ENCODE data around the gene SH3BGR.

SH3BGR gene

GRCh38 chr21:39456665-39457064 is 4.9 kb downstream of the SH3BGR start:
- no peak for DNase-seq (ENCODE audit: low spot score)

GRCh38 chr21:39461419-39461818 is 9.6 kb downstream of the SH3BGR start:
- no peak for DNase-seq (ENCODE audit: low spot score)

DNA sequence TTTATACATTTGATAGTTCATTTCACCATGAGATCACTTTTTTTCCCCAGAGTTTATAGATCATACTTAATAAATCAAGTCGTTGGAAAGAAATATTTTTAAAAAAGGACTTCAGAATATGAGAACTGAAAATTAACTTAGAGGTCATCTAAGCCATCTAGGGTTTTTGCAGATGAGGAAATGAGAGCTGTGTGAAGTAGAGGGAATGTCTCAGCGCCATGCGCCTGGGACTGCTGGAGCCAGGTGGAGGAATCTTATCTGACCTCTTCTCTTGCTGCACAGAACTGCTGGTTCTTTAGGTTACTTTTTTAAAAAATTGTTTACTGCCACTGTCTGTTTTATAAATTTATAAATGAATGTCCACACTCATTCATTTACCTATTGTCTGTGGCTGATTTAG is 11.5 kb downstream of the SH3BGR start:
- DNase-seq (ENCODE audit: low spot score) = no peak

DNA sequence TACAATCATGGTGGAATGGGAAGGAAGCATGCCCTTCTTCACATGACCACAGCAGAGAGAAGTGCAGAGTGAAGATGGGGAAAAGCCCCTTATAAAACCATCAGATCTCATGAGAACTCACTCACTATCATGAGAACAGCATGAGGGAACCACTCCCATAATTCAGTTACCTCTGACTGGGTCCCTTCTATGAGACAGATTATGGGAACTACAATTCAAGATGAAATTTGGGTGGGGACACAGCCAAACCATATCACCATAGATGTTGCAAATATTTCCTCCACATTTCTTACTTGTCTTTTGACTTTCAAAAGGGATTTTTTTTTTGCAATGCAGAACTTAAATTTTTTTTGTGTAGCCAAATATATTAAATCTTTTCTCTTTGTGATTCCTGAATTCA is 14.8 kb downstream of the SH3BGR start:
- DNase-seq (ENCODE audit: low spot score) = no peak

- no peak for DNase-seq (ENCODE audit: low spot score)
Measured at GRCh38 chr21:39467746-39468145, 16.0 kb downstream of the SH3BGR start.

DNA sequence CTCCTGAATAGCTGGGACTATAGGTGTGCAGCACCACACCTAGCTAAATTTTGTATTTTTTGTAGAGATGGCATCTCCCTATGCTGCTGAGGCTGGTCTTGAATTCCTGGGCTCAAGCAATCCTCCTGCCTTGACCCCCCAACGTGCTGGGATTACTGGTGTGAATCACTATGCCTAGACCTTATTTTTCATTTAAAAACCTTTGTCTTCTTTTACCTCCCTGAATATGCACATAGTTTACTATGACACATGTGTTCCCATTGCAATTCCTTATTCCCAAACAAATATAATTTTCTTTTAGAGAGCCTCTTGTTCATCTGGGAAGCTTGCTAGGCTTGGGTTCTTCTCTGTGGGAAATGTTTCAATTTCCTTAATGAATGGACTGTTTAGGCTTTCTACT is 16.8 kb downstream of the SH3BGR start:
- no peak for DNase-seq (ENCODE audit: low spot score)

GRCh38 chr21:39471598-39471997 is 19.8 kb downstream of the SH3BGR start:
- DNase-seq (ENCODE audit: low spot score) = no peak

- DNase-seq (ENCODE audit: low spot score) = no peak
Measured at GRCh38 chr21:39472786-39473185, 21.0 kb downstream of the SH3BGR start.

DNA sequence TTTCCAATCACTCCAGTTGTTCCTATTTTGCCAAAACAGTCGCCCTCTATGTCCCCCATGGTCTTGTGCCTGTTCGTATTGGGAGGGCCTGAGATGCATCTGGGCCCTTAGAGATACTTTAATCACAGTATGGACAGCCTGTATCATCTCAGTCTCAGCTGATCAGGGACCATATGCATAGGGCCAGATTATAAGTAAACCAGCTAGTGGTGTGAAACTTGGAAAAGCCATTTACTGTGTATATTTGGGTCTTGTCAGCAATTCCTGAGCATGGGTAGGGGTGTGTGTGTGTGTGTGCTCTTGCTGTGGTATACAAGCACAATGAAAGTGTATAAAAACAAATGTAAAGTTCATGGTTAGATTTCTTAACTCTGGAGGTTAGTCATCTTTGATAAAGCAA is 22.8 kb downstream of the SH3BGR start:
- no peak for DNase-seq (ENCODE audit: low spot score)

DNA sequence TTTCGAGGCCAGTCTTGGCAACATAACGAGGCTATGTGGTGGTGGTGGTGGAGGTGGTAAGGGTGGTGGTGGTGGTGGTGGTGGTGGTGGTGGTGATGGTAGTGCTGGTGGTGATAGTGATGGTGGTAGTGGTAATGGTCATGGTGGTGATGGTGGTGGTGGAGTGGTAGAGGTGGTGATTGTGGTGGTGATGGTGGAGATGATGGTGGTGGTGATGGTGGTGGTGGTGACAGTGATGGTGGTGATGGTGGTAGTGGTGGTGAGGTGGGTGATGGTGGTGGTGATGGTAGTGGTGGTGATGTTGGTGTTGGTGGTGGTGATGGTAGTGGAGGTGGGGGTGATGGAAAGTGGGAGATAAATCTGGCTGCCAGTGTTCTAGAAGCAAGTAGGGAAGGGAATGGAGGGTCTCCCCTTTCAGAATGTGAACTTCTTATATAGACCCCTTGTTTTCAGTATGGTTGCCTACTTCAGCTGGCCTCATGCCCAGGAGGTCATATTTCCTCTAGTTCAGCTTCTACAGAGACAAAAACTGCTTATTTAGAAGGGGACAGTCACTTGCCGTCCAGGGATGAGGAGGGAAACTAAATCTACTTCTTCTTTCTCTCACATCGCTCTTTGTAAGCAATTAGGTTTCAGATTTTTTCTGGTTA is 27.5 kb downstream of the SH3BGR start:
- no peak for DNase-seq (ENCODE audit: low spot score)

GRCh38 chr21:39479814-39480182 is 28.0 kb downstream of the SH3BGR start:
- DNase-seq (ENCODE audit: low spot score) = no peak

DNA sequence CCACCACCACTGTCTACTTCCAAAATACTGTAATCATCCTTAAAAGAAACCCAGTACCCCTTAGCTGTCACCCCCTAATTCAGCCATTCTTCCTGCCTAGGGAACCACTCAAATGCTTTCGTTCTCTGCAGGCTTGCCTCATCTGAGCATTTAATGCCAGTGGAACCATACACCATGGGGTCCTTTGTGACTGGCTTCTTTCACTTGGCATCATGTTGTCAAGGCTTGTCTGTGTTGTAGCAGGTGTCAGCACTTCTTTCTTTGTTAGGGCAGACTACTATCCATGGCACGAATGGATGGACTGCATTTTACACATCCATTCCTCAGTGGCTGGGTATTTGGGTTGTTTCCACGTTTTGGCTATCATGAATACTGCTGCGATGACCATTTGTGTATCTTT is 28.5 kb downstream of the SH3BGR start:
- DNase-seq (ENCODE audit: low spot score) = no peak

- no peak for DNase-seq (ENCODE audit: low spot score)
Measured at GRCh38 chr21:39481886-39482285, 30.1 kb downstream of the SH3BGR start.

GRCh38 chr21:39483917-39484316 is 32.1 kb downstream of the SH3BGR start:
- DNase-seq (ENCODE audit: low spot score) = no peak

GRCh38 chr21:39484711-39485276 is 33.0 kb downstream of the SH3BGR start:
- DNase-seq (ENCODE audit: low spot score) = no peak

DNA sequence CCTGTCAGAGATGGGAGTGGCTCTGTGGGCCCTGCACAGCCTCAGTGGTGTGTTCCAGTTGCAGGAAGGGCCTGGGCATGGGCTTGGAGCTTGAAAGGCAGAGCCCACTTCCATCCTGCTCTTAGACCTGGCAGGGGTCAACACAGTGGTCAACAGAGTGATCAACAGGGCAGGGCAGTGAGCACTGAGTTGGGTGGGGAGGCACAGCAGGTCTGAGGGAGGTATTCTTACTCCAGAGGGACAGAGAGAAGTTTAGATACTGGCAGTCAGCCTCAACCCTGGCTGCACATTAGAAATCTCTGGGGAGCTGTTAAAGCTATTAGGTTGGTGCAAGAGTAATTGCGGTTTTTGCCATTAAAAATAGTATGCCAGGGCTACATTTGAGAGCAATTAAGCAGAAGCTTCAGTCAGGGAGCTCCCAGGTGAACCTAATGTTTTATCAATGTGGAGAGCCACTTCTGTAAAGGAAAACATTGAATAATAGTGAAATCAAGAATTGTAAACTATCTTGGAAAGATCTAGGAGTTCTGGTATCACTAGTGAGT is 37.7 kb downstream of the SH3BGR start:
- DNase-seq (ENCODE audit: low spot score) = peak; percentile 7

GRCh38 chr21:39499156-39499555 is 47.4 kb downstream of the SH3BGR start:
- no peak for DNase-seq (ENCODE audit: low spot score)

DNA sequence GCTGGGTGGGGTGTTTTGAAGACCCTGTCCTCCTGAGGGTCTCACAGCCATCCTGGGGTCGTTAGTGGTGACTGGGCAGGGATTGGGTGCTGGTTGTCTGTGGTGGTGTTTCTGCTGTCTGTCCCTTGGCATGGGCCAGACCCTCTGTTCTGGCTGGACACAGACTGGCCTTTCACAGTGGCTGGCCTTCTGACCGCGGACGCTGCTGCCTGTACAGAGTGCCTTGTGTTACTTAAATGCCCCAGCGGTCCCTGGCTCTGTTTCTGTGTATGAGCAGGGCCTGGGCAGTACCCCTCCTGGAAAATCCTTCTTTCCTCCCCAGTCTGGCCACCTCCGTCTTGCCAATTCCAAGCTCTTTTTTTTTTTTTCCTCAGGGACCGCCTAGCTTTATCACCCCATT is 50.9 kb downstream of the SH3BGR start:
- no peak for DNase-seq (ENCODE audit: low spot score)

- DNase-seq (ENCODE audit: low spot score) = no peak
Measured at GRCh38 chr21:39503123-39503762, 51.5 kb downstream of the SH3BGR start.

- no peak for DNase-seq (ENCODE audit: low spot score)
Measured at GRCh38 chr21:39504230-39504629, 52.5 kb downstream of the SH3BGR start.

GRCh38 chr21:39510240-39510639 is 58.5 kb downstream of the SH3BGR start:
- DNase-seq (ENCODE audit: low spot score) = no peak

DNA sequence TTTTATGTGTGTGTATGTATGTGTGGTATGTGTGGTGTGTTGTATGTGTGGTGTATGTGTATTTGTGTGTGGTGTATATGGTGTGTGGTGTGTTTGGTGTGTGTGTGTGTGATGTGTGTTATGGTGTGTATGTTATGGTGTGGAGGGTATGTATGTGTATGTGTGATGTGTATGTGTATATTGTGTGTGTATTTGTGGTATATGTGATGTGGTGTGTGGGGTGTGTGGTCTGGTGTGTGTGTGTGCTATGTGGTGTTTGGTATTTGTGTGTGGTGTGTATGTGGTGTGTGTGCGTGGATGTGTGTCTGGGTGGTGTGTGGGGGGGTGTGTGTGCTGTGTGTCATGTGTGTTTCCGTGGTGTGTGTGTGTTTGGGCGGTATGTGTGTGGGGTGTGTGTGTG is 59.3 kb downstream of the SH3BGR start:
- DNase-seq (ENCODE audit: low spot score) = no peak

DNA sequence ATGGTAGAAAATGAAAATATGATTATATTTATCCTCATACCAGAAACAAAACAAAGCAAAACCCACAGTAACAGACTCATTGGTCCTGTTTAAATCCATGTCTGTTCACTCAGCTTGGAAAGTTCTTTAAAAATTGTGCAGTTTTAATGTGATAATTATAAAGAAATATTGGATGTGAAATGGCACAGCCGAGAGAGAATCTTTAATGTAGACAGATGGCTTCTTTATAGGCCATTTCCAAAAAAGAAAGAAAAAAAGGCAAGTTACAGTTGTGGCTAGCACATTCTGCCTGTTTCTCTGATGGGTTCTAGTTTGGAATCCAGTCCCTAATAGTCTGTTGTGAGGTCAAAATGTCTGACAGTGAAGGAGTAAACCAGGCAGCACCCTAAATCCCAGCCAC is 62.0 kb downstream of the SH3BGR start:
- DNase-seq (ENCODE audit: low spot score) = no peak

Data from germinal center (tissue), 1 donor.